Astrocyte of the cerebellum (primary cell): Measurements from ENCODE around the gene POU3F3.

Experiments
- DNase-seq: peaks from one replicate; pipeline ENCODE4 v3.0.0-alpha.2; 2011; ENCODE audit warnings: low read depth
- H3K4me3 ChIP-seq: 2 replicates; pipeline ENCODE4 v1.5.1; 2011; ENCODE audit warnings: mild to moderate bottlenecking, low read depth, low read length, moderate library complexity
- in situ Hi-C: cut with HindIII; loops from 2 replicates; pipeline ENCODE4 v1.10.0; 2017; ENCODE audit warnings: low sequenced_read_pairs
- TF ChIP-seq, protein P1 (sequence below): IDR thresholded peaks from 2 replicates; pipeline ENCODE4 v1.5.1; 2012; ENCODE audit warnings: low read length, low read depth, moderate library complexity, mild to moderate bottlenecking; ENCODE audit errors: missing control alignments

Gene POU3F3

DNA sequence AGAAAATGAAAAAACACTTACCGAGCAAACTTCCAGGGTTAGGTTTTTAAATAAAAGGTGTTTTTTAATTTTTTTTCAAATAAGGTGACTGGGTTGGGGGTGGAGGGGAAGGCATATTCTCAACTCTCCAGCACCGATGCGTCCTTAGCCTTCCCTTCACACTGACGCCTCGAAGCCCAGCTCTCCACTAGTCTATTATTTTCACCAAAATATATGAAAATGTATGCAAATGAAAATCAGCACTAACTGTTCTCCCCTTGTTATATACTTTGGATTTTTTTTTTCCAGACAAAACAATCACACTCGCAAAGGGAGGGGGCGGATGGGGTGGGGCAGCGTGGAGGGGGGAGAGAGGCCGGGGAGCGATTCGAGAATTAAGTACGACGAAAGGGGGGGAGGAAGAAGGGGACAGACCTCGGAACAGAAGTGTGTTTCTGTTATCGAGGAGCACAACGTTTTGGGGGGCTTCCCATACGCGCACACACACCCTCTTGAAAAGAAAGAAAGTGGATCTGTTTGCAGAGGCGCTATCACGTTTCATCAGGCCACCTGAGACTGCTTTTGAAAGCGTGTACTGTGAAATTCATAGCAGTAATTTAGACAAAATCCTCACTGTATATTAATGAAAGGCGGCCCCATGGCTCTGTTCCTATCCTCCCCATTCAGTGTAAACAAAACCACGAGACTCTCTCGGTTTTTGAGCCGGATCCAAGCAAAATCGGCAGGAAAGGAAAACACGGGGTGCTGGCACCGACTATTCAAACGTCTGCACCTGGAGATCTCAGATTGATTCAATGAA lies 2.4 kb upstream of the POU3F3 start:
- TF ChIP-seq, protein P1, sequence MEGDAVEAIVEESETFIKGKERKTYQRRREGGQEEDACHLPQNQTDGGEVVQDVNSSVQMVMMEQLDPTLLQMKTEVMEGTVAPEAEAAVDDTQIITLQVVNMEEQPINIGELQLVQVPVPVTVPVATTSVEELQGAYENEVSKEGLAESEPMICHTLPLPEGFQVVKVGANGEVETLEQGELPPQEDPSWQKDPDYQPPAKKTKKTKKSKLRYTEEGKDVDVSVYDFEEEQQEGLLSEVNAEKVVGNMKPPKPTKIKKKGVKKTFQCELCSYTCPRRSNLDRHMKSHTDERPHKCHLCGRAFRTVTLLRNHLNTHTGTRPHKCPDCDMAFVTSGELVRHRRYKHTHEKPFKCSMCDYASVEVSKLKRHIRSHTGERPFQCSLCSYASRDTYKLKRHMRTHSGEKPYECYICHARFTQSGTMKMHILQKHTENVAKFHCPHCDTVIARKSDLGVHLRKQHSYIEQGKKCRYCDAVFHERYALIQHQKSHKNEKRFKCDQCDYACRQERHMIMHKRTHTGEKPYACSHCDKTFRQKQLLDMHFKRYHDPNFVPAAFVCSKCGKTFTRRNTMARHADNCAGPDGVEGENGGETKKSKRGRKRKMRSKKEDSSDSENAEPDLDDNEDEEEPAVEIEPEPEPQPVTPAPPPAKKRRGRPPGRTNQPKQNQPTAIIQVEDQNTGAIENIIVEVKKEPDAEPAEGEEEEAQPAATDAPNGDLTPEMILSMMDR: no peak
- H3K4me3 ChIP-seq: peak overlapping the region; percentile 60
- in situ Hi-C loops: no loop called here
- no peak for DNase-seq

DNA sequence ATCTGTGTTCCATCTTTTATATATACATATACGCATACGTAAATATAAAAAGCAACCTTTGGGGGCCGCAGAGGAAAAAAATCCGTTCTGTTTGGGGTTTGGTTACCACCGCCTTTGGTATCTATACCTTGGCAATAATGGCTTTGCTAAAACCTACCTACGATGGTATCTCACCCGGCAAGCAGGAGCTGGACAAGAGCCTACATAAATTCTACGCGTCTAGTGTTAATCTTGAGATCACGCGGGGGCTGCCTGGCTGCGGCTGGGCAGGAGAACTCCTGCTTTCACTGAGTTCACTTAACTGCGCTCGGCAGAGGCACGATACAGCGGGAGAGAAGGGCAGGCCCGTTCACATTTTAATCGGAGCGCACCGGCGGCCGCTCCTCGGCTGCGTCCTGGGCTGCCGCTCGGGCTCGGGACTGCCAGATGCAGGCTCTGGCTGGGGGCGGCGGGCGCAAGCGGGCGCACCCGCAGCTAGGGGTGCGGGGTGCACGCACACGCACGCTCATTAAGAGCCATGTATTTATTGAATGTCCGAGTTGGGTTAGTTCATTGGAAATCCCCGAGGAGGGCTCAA lies 1.7 kb upstream of the POU3F3 start:
- TF ChIP-seq, protein P1: no peak
- DNase-seq: no peak
- peak overlapping the region; percentile 60 for H3K4me3 ChIP-seq
- in situ Hi-C loops: no loop called here

DNA sequence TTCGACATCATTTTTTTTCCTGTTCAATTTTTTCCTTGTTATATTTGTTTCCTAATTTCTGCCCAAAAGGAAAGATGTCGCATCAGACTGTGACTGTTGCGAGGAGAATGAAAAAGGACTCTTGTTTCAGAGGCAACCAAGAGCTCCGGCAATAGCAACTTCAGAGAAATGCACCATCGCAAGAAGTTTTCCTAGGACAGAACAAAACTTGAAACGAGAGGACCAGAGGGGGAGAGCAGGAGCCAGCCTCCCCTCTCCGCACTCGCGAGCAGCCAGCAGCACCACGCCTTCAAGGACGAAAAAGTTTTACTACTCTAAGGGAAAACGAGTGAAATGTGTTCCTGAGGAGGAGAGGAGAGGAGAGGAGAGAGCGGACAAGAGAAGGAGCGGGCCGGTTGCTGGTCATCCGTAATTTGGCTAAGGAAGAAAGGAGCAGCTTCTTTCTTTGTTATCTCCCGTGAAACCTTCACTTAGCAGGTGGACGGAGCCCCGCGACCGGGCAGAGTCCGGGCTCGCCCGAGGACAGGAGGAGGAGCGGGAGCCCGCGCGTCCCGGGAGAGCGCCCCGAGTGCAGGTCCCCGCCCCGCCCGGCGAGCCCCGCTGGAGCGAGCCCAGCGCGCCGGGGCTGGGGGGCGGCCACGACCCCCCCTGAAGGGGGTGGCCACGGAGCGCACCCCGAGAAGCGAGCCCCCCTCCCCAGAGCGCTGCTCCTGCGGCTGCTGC lies 744 bp downstream of the POU3F3 start:
- in situ Hi-C loops: no loop called here
- no peak for DNase-seq
- TF ChIP-seq, protein P1: no peak
- peak overlapping the region; percentile 60 for H3K4me3 ChIP-seq

DNA sequence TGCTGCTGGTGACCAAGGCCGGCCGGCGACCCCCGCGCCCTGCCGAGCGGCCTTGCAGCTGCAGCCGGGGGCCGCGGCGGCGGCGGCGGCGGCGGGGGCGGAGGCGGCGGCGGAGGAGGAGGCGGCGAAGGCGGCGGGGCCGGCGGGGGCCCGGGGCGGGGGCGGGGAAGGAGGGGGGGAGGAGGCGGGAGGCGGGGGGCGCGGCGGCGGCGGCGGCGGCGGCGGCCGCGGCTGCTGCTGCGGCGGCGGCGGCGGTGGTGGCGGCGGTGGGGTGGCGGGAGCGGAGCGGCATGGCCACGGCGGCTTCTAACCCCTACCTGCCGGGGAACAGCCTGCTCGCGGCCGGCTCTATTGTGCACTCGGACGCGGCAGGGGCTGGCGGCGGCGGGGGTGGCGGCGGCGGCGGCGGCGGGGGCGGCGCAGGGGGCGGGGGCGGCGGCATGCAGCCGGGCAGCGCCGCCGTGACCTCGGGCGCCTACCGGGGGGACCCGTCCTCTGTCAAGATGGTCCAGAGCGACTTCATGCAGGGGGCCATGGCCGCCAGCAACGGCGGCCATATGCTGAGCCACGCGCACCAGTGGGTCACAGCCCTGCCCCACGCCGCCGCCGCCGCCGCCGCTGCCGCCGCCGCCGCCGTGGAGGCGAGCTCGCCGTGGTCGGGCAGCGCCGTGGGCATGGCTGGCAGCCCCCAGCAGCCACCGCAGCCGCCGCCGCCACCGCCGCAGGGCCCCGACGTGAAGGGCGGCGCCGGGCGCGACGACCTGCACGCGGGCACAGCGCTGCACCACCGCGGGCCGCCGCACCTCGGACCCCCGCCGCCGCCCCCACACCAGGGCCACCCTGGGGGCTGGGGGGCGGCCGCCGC lies 1.5 kb downstream of the POU3F3 start:
- in situ Hi-C loops: no loop called here
- DNase-seq: no peak
- H3K4me3 ChIP-seq: peak overlapping the region; percentile 67
- TF ChIP-seq, protein P1: no peak

DNA sequence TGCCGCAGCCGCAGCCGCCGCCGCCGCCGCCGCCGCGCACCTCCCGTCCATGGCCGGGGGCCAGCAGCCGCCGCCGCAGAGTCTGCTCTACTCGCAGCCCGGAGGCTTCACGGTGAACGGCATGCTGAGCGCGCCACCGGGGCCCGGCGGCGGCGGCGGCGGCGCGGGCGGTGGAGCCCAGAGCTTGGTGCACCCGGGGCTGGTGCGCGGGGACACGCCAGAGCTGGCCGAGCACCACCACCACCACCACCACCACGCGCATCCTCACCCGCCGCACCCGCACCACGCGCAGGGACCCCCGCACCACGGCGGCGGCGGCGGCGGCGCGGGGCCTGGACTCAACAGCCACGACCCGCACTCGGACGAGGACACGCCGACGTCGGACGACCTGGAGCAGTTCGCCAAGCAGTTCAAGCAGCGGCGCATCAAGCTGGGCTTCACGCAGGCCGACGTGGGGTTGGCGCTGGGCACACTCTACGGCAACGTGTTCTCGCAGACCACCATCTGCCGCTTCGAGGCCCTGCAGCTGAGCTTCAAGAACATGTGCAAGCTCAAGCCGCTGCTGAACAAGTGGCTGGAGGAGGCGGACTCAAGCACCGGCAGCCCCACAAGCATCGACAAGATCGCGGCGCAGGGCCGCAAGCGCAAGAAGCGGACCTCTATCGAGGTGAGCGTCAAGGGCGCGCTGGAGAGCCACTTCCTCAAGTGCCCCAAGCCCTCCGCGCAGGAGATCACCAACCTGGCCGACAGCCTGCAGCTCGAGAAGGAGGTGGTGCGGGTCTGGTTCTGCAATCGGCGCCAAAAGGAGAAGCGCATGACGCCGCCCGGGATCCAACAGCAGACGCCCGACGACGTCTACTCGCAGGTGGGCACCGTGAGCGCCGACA lies 2.4 kb downstream of the POU3F3 start:
- H3K4me3 ChIP-seq: peak overlapping the region; percentile 67
- no peak for DNase-seq
- TF ChIP-seq, protein P1: no peak
- in situ Hi-C loops: no loop called here

DNA sequence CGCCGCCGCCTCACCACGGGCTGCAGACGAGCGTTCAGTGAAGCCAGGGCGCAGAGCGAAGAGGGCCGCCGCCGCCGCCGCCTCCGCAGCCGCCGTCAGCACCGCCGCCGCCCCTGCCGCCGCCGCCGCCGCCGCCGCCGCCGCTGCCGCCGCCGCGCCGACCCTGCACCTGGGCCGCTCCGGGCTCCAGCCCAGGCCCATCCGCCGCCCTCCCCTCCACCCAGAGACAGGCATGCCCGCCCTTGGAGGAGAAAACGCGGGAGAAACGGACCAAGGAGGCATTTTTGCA lies 3.0 kb downstream of the POU3F3 start:
- in situ Hi-C loops: no loop called here
- no peak for DNase-seq
- H3K4me3 ChIP-seq: peak overlapping the region; percentile 67
- TF ChIP-seq, protein P1: no peak
